Measurements from ENCODE around the gene SLC25A22.

SLC25A22 gene

GRCh38 chr11:798093-798713 lies at the start of gene SLC25A22:
Gene SLC25A22 (minus strand): TSS chr11:798281. CDS start chr11:795006, 3,275 bp downstream.
- Histone ChIP-seq H3K9me3 (ENCODE audit: insufficient read depth, low read length) (no peaks in the 10 kb centered on the region), H3K9me2 (replicated peaks; ENCODE audit: insufficient read depth, low read length) (no peaks in the 10 kb centered on the region), H3K4me2 (ENCODE audit: low read depth, low read length, poor library complexity, severe bottlenecking) (peak within 1 kb of the TSS; percentile 80), H3K27ac (ENCODE audit: low read depth, low read length) (peak within 1 kb of the TSS; percentile 86), H3K79me2 (ENCODE audit: insufficient read depth, low read length) (peaks cover 15% of the 10 kb centered on the region; the same call in 1 of the 2 replicates), H3K36me3 (ENCODE audit: low read length) (no peaks in the 10 kb centered on the region), H3K9ac (ENCODE audit: low read length) (peak within 1 kb of the TSS; percentile 94), H3K27me3 (ENCODE audit: low read length) (no peaks in the 10 kb centered on the region), H2AFZ (ENCODE audit: low read depth, low read length, severe bottlenecking) (peak within 1 kb of the TSS; percentile 46), H3K4me3 (ENCODE audit: insufficient read depth, low read length, poor library complexity, severe bottlenecking) (peak within 1 kb of the TSS; percentile 87), H4K20me1 (ENCODE audit: low read depth, low read length) (peaks cover 2% of the 10 kb centered on the region; the same call in 1 of the 2 replicates), H3F3A (ENCODE audit: insufficient read depth) (peaks cover 4% of the 10 kb centered on the region; the same call in 1 of the 2 replicates)
- TF ChIP-seq EZH2phosphoT487 (conservative IDR thresholded peaks at IDR 0.05; ENCODE audit: low read length), result no peak
- peak; percentile 89 for TF ChIP-seq CTCF (IDR thresholded peaks at IDR 0.05; ENCODE audit: insufficient read depth, low read length, poor library complexity, severe bottlenecking)

GRCh38 chr11:847876-848275 lies 49.8 kb upstream of the SLC25A22 start:
- H2AFZ ChIP-seq (ENCODE audit: low read depth, low read length, severe bottlenecking), result no peak overlapping the region
- no peaks in the 10 kb centered on the region for H3F3A ChIP-seq (ENCODE audit: insufficient read depth)
- no peak overlapping the region for H3K27ac ChIP-seq (ENCODE audit: low read depth, low read length)
- no peaks in the 10 kb centered on the region for H3K36me3 ChIP-seq (ENCODE audit: low read length)
- no peak for TF ChIP-seq EZH2phosphoT487 (conservative IDR thresholded peaks at IDR 0.05; ENCODE audit: low read length)
- no peak for TF ChIP-seq CTCF (IDR thresholded peaks at IDR 0.05; ENCODE audit: insufficient read depth, low read length, poor library complexity, severe bottlenecking)
- H3K4me2 ChIP-seq (ENCODE audit: low read depth, low read length, poor library complexity, severe bottlenecking), result no peak overlapping the region
- H3K79me2 ChIP-seq (ENCODE audit: insufficient read depth, low read length), result no peaks in the 10 kb centered on the region
- no peak overlapping the region for H3K9ac ChIP-seq (ENCODE audit: low read length)
- H3K27me3 ChIP-seq (ENCODE audit: low read length), result no peaks in the 10 kb centered on the region
- no peaks in the 10 kb centered on the region for H3K9me2 ChIP-seq (replicated peaks; ENCODE audit: insufficient read depth, low read length)
- no peak overlapping the region for H3K4me3 ChIP-seq (ENCODE audit: insufficient read depth, low read length, poor library complexity, severe bottlenecking)
- no peaks in the 10 kb centered on the region for H4K20me1 ChIP-seq (ENCODE audit: low read depth, low read length)
- H3K9me3 ChIP-seq (ENCODE audit: insufficient read depth, low read length), result no peaks in the 10 kb centered on the region

GRCh38 chr11:846496-847098 lies 48.5 kb upstream of the SLC25A22 start:
- Histone ChIP-seq H3K27ac (ENCODE audit: low read depth, low read length) (no peak overlapping the region), H3K4me2 (ENCODE audit: low read depth, low read length, poor library complexity, severe bottlenecking) (no peak overlapping the region), H3K9ac (ENCODE audit: low read length) (no peak overlapping the region), H3K36me3 (ENCODE audit: low read length) (no peaks in the 10 kb centered on the region), H2AFZ (ENCODE audit: low read depth, low read length, severe bottlenecking) (no peak overlapping the region), H3F3A (ENCODE audit: insufficient read depth) (no peaks in the 10 kb centered on the region), H4K20me1 (ENCODE audit: low read depth, low read length) (no peaks in the 10 kb centered on the region), H3K9me3 (ENCODE audit: insufficient read depth, low read length) (no peaks in the 10 kb centered on the region), H3K79me2 (ENCODE audit: insufficient read depth, low read length) (peaks cover 6% of the 10 kb centered on the region; the same call in 1 of the 2 replicates), H3K4me3 (ENCODE audit: insufficient read depth, low read length, poor library complexity, severe bottlenecking) (no peak overlapping the region), H3K9me2 (replicated peaks; ENCODE audit: insufficient read depth, low read length) (no peaks in the 10 kb centered on the region), H3K27me3 (ENCODE audit: low read length) (no peaks in the 10 kb centered on the region)
- no peak for TF ChIP-seq CTCF (IDR thresholded peaks at IDR 0.05; ENCODE audit: insufficient read depth, low read length, poor library complexity, severe bottlenecking)
- no peak for TF ChIP-seq EZH2phosphoT487 (conservative IDR thresholded peaks at IDR 0.05; ENCODE audit: low read length)
